Ascending aorta (tissue), 2 donors: ENCODE data around the gene CD53. TPM values are rescaled to one million over a fixed set of nuclear protein-coding genes. Genes with fewer than 3 reads are reported as not detected.

ENCODE experiments used
- DNase-seq, 2 donors: peaks; one replicate each; pipeline ENCODE4 v3.0.0-alpha.2; 2019; ENCODE audit warnings: low spot score in 2 of 2
- H3K27ac ChIP-seq, 2 donors: fragments of 200-600 bp; sonication (generic); one replicate each; pipeline ENCODE4 v1.5.1; 2016 to 2017; ENCODE audit warnings: mild to moderate bottlenecking in 1 of 2
- H3K27me3 ChIP-seq: fragments of 200-600 bp; sonication (generic); one replicate; pipeline ENCODE4 v1.5.1; 2017
- H3K36me3 ChIP-seq, 2 donors: fragments of 200-600 bp; sonication (generic); one replicate each; pipeline ENCODE4 v1.5.1; 2016
- H3K4me1 ChIP-seq, 2 donors: fragments of 200-600 bp; sonication (generic); one replicate each; pipeline ENCODE4 v1.5.1; 2016 to 2017; ENCODE audit warnings: mild to moderate bottlenecking in 1 of 2
- H3K4me3 ChIP-seq, 2 donors: fragments of 200-600 bp; sonication (generic); one replicate each; pipeline ENCODE4 v1.5.1; 2016 to 2017; ENCODE audit warnings: mild to moderate bottlenecking in 1 of 2
- H3K9me3 ChIP-seq, 2 donors: fragments of 200-600 bp; sonication (generic); one replicate each; pipeline ENCODE4 v1.5.1; 2016
- intact Hi-C: fragments of 100-400 bp; cut with DNase I; formaldehyde crosslinking; loops from one replicate; pipeline ENCODE4 v1.15.1; 2023
- total RNA-seq: library from RNA; depleted of rRNA; stranded (reverse); fragments of >200 nt; gene quantifications from one replicate; pipeline ENCODE4 v1.1.0, GENCODE V29; 2016
- TF ChIP-seq, protein P1 (sequence below), 3 experiments: fragments of 200-600 bp in 2 of 3; fragments of 450-650 bp in 1 of 3; sonication (generic) in 2 of 3; IDR thresholded peaks; one replicate each; pipeline ENCODE4 v1.5.1; 2016 to 2019; ENCODE audit warnings: antibody characterized with exemption in 3 of 3, mild to moderate bottlenecking in 1 of 3, moderate library complexity in 1 of 3

CD53 gene
- total RNA-seq, 1 donor from 2014 or later, result 18.7 TPM

DNA sequence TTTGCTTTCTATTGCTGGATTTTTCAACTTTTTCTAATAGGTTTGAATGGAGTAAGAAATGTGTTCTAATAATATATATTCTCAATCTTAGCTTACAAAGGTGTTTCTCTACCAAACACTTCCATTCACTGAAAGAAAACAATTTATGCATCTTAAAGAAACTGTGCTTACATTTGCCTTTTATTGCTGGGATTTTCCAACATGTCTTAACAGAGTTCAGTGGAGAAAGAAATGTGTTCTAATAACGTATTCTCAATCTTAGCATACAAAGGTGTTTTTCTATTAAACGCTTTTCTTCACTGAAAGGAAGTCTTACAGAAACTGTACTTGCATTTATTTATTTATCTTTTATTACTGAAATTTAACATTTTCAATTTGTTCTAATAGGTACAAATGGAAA is 5.6 kb downstream of the CD53 start:
- Histone ChIP-seq H3K36me3 (no peaks in the 10 kb centered on the region), H3K27ac (no peak overlapping the region), H3K4me3 (no peak overlapping the region), H3K4me1 (no peaks in the 10 kb centered on the region), H3K27me3 (no peaks in the 10 kb centered on the region), H3K9me3 (peaks cover 0 to 3% of the 10 kb centered on the region in 2 donors)
- TF ChIP-seq, protein P1, sequence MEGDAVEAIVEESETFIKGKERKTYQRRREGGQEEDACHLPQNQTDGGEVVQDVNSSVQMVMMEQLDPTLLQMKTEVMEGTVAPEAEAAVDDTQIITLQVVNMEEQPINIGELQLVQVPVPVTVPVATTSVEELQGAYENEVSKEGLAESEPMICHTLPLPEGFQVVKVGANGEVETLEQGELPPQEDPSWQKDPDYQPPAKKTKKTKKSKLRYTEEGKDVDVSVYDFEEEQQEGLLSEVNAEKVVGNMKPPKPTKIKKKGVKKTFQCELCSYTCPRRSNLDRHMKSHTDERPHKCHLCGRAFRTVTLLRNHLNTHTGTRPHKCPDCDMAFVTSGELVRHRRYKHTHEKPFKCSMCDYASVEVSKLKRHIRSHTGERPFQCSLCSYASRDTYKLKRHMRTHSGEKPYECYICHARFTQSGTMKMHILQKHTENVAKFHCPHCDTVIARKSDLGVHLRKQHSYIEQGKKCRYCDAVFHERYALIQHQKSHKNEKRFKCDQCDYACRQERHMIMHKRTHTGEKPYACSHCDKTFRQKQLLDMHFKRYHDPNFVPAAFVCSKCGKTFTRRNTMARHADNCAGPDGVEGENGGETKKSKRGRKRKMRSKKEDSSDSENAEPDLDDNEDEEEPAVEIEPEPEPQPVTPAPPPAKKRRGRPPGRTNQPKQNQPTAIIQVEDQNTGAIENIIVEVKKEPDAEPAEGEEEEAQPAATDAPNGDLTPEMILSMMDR (IDR thresholded peaks at IDR 0.05), result no peak
- no peak for DNase-seq
- intact Hi-C loops, result no loop called here

GRCh38 chr1:110878993-110879392 is 6.0 kb downstream of the CD53 start:
- intact Hi-C loops, result no loop called here
- no peak for DNase-seq
- Histone ChIP-seq H3K9me3 (peaks cover 0 to 3% of the 10 kb centered on the region in 2 donors), H3K27me3 (no peaks in the 10 kb centered on the region), H3K27ac (no peak overlapping the region), H3K36me3 (no peaks in the 10 kb centered on the region), H3K4me1 (no peaks in the 10 kb centered on the region), H3K4me3 (no peak overlapping the region)
- TF ChIP-seq, protein P1 (IDR thresholded peaks at IDR 0.05), result no peak

DNA sequence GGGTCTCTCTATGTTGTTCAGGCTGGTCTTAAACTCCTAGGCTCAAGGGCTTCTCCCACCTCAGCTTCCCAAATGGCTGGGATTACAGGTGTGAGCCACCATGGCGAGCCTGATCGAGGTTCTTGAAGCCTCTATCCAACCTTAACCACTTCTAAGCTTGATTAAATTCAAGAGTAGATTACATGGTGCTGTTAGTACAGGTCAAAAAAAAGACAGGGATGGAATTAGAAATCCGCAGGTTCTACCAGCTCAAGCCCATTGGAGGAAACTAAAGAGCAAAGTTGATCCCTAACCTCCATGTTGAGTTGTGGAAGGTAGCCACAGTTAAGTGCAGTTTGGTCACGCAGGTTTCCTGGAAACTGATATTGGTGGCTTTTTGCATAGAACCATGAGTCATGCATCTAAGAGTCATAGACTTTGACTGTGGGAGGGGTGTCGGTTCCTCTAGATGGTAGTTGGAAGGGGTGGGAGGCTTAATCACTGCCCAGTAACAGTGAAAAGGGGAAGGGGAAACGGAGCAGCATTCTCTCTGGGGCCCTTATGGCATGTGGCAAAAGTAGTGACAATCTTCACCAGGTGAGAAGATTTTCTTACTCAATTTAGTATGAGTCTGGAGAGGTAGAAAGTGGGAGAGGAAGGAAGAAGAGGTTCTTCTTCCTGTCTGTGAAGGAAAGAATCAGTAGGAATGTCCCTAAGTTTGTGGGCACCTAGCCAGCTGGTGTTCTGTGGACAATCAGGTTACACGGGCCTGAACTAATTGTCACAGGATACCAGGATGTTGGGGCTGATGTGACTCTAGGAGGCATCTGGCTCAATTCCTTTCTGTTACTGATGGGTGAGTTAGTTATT is 7.0 kb downstream of the CD53 start:
- Histone ChIP-seq H3K4me3 (no peak overlapping the region), H3K27me3 (no peaks in the 10 kb centered on the region), H3K9me3 (peaks cover 0 to 3% of the 10 kb centered on the region in 2 donors), H3K27ac (no peak overlapping the region), H3K4me1 (no peaks in the 10 kb centered on the region), H3K36me3 (no peaks in the 10 kb centered on the region)
- TF ChIP-seq, protein P1 (IDR thresholded peaks at IDR 0.05), result no peak
- intact Hi-C loops, result no loop called here
- no peak for DNase-seq

GRCh38 chr1:110880708-110881374 is 7.9 kb downstream of the CD53 start:
- TF ChIP-seq, protein P1 (IDR thresholded peaks at IDR 0.05), result no peak
- Histone ChIP-seq H3K27ac (no peak overlapping the region), H3K36me3 (no peaks in the 10 kb centered on the region), H3K4me3 (no peak overlapping the region), H3K4me1 (no peaks in the 10 kb centered on the region), H3K27me3 (no peaks in the 10 kb centered on the region), H3K9me3 (no peaks in the 10 kb centered on the region)
- DNase-seq, result no peak
- intact Hi-C loops, result no loop called here

- TF ChIP-seq, protein P1 (IDR thresholded peaks at IDR 0.05), result no peak
- no peak for DNase-seq
- no peaks in the 10 kb centered on the region for H3K36me3 ChIP-seq
- H3K4me3 ChIP-seq, result no peak overlapping the region
- H3K27me3 ChIP-seq, result no peaks in the 10 kb centered on the region
- no peak overlapping the region for H3K27ac ChIP-seq
- H3K4me1 ChIP-seq, result no peaks in the 10 kb centered on the region
- intact Hi-C loops, result no loop called here
- H3K9me3 ChIP-seq, result no peaks in the 10 kb centered on the region
Observed at GRCh38 chr1:110888049-110888448, 15.1 kb downstream of the CD53 start.
